ENCODE data around the gene ZNF682. TPM values are rescaled to one million over a fixed set of nuclear protein-coding genes. Genes with fewer than 3 reads are reported as not detected.
A peak's percentile ranks its signal among the peaks of the same experiment; 100 is the strongest.
"Not testable (repeated sequence)": the region's sequence is repeated elsewhere in the genome, so short reads cannot be mapped to it uniquely, and the experiment has no call there.

The ZNF682 gene
- 11.3 and 16.0 TPM in 2 replicates for total RNA-seq
- total RNA-seq (2013): 4.5 TPM
- 1.8 and 2.0 TPM in 2 replicates for polyA plus RNA-seq
- polyA minus RNA-seq: 0.77 and 1.6 TPM in 2 replicates

DNA sequence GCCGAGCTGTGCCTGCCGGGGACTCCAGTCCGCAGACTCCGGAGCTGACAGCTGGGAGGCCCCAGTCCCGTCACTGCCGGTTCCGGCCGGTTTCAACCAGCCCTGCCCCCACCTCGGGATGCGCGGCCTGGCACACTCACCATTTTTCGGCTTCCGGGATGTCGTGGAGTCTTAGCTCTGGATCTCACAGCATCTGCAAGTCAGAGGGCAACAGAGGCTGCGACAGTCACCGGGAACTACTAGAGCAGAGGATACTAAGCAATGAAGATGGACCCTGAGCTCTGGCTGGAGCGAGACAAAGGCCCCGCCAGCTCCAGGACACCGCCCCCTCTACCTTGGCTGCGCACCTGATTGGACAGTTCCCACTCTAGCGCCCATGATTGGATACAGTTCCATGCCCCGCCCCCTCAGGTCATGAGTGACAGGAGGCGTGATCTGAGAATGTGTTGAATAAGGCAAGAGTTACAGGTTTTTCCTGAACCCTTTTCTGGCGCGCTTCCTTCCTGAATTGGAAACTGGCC, at the start of gene ZNF682:
ZNF682 (minus strand) TSS at position 303 of the 521 bp plus-strand sequence; CDS start at position 143, 160 bp downstream.
- Histone ChIP-seq H3K79me2 (ENCODE audit: control insufficient read depth, insufficient read depth, low read length) (peaks cover 9% of the 10 kb centered on the region), H3K4me1 (ENCODE audit: control insufficient read depth in 2 of 2, insufficient read depth in 2 of 2, low read length in 2 of 2) (peaks cover 0 to 9% of the 10 kb centered on the region in 2 donors), H3K27me3 (replicated peaks in 1 of 4; ENCODE audit: control extremely low read depth in 1 of 4, control insufficient read depth in 3 of 4, insufficient read depth in 4 of 4, low read length in 3 of 4) (peaks cover 0 to 5% (median 0%) of the 10 kb centered on the region in 4 experiments), H3K4me2 (replicated peaks; ENCODE audit: low read depth, low read length, poor library complexity, severe bottlenecking) (peak within 1 kb of the TSS; percentile 83), H3K27ac (ENCODE audit: low read length in 2 of 2) (peak within 1 kb of the TSS; percentile 70 to 72), H4K20me1 (ENCODE audit: control insufficient read depth, insufficient read depth, low read length, poor library complexity, severe bottlenecking) (no peaks in the 10 kb centered on the region), H2AFZ (ENCODE audit: insufficient read depth, low read depth, low read length, poor library complexity, severe bottlenecking) (peak within 1 kb of the TSS; percentile 96), H3K4me3 (ENCODE audit: control extremely low read depth in 1 of 5, extremely low read depth in 1 of 5, insufficient read depth in 1 of 5, low read depth in 2 of 5, low read length in 4 of 5) (peak within 1 kb of the TSS; percentile 30 to 91 (median 83)), H3K9ac (ENCODE audit: low read length) (peak within 1 kb of the TSS; percentile 87), H3K9me3 (ENCODE audit: control extremely low read depth in 1 of 3, control insufficient read depth in 2 of 3, insufficient read depth in 1 of 3, low read length in 2 of 3) (peaks cover 0 to 6% (median 0%) of the 10 kb centered on the region in 3 donors), H3K36me3 (replicated peaks in 1 of 2; ENCODE audit: control extremely low read depth in 1 of 2, control insufficient read depth in 1 of 2, extremely low read depth in 1 of 2, insufficient read depth in 2 of 2, low read length in 1 of 2) (no peaks in the 10 kb centered on the region)
- H3K9me3 Mint-ChIP-seq (ENCODE audit: insufficient read depth): no peaks in the 10 kb centered on the region
- H3K27me3 Mint-ChIP-seq: no peaks in the 10 kb centered on the region
- TF ChIP-seq CTCF (IDR thresholded peaks at IDR 0.05) (no peak), EZH2 (IDR thresholded peaks at IDR 0.05; ENCODE audit: borderline replicate concordance, insufficient read depth, low read depth, low read length, poor library complexity, severe bottlenecking) (no peak)
- intact Hi-C loops (cut with micrococcal nuclease): loop anchor here (1.0 to 10.0 kb wide), 6 partner anchors 13 to 1288 kb away; partner anchors contain the start of genes ZNF253, ZNF708 and ZNF90
- peak; percentile 100 for ATAC-seq (ENCODE audit: low read depth)
- peak within 1 kb of the TSS; percentile 97 for H3K27ac Mint-ChIP-seq
- WGBS (ENCODE audit: insufficient coverage): under 1% methylated on average over 17 of the region's 25 CpGs
- H3K4me3 Mint-ChIP-seq: peak within 1 kb of the TSS; percentile 99
- ChIA-PET CTCF (interaction anchor here (0.9 to 1.3 kb wide), 5 partner anchors 13 to 385 kb away, joined by 3 to 5 read pairs (median 3); partner anchors contain the start of gene ZNF253), POLR2A (interaction anchor here (0.6 to 1.6 kb wide), 4 partner anchors 13 to 1322 kb away, joined by 3 to 15 read pairs (median 5); partner anchors contain the start of gene ZNF486)
- DNase-seq: peak; percentile 96
- H3K4me1 Mint-ChIP-seq: peaks cover 15% of the 10 kb centered on the region

DNA sequence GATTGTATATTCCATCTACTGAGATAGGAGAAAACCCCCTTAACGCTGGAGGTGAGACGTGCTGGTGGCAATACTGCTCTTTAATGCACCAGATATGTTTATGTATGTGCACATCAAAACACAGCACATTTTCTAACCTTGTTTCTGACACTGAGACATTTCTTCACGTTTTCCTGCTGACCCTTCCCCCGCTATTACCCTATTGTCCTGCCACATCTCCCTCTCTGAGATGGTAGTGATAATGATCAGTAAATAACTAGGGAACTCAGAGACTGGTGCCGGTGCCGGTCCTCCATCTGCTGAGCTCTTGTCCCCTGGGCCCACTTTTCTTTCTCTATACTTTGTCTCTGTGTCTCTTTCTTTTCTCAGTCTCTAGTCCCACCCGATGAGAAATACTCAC, 43.6 kb upstream of the ZNF682 start:
- H2AFZ ChIP-seq (ENCODE audit: insufficient read depth, low read depth, low read length, poor library complexity, severe bottlenecking); DNase-seq; H3K36me3 ChIP-seq (replicated peaks in 1 of 2; ENCODE audit: control extremely low read depth in 1 of 2, control insufficient read depth in 1 of 2, extremely low read depth in 1 of 2, insufficient read depth in 2 of 2, low read length in 1 of 2); POLR2A ChIA-PET; H3K27me3 Mint-ChIP-seq; H3K27ac ChIP-seq (ENCODE audit: low read length in 2 of 2); H4K20me1 ChIP-seq (ENCODE audit: control insufficient read depth, insufficient read depth, low read length, poor library complexity, severe bottlenecking); H3K27me3 ChIP-seq (replicated peaks in 1 of 4; ENCODE audit: control extremely low read depth in 1 of 4, control insufficient read depth in 3 of 4, insufficient read depth in 4 of 4, low read length in 3 of 4); H3K9ac ChIP-seq (ENCODE audit: low read length); H3K27ac Mint-ChIP-seq; H3K4me2 ChIP-seq (replicated peaks; ENCODE audit: low read depth, low read length, poor library complexity, severe bottlenecking); intact Hi-C loops (cut with micrococcal nuclease); H3K4me3 ChIP-seq (ENCODE audit: control extremely low read depth in 1 of 5, extremely low read depth in 1 of 5, insufficient read depth in 1 of 5, low read depth in 2 of 5, low read length in 4 of 5); CTCF ChIA-PET; H3K4me3 Mint-ChIP-seq; H3K9me3 Mint-ChIP-seq (ENCODE audit: insufficient read depth); ATAC-seq (ENCODE audit: low read depth): not testable (repeated sequence)
- Histone ChIP-seq H3K9me3 (ENCODE audit: control extremely low read depth in 1 of 3, control insufficient read depth in 2 of 3, insufficient read depth in 1 of 3, low read length in 2 of 3) (peaks cover 0 to 21% (median 2%) of the 10 kb centered on the region in 3 donors), H3K79me2 (ENCODE audit: control insufficient read depth, insufficient read depth, low read length) (peaks cover 39% of the 10 kb centered on the region), H3K4me1 (ENCODE audit: control insufficient read depth in 2 of 2, insufficient read depth in 2 of 2, low read length in 2 of 2) (peaks cover 10 to 13% of the 10 kb centered on the region in 2 donors)
- peaks cover 22% of the 10 kb centered on the region for H3K4me1 Mint-ChIP-seq
- no CpG with 5 or more reads among the region's 7 CpGs for WGBS (ENCODE audit: insufficient coverage)

DNA sequence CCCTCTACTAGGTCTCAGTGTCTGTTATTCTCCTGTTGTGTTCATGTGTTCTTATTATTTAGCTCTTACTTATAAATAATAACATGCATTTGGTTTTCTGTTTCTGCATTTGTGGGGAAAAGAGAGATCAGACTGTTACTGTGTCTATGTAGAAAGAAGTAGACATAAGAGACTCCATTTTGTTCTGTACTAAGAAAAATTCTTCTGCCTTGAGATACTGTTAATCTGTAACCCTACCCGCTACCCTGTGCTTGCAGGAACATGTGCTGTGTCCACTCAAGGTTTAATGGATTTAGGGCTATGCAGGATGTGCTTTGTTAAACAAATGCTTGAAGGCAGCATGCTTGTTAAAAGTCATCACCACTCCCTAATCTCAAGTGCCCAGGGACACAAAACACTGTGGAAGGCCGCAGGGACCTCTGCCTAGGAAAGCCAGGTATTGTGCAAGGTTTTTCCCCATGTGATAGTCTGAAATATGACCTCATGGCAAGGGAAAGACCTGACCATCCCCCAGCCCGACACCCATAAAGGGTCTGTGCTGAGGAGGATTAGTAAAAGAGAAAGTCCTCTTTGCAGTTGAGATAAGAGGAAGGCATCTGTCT, 43.0 kb upstream of the ZNF682 start:
- Histone ChIP-seq H3K4me1 (ENCODE audit: control insufficient read depth in 2 of 2, insufficient read depth in 2 of 2, low read length in 2 of 2) (peaks cover 10 to 14% of the 10 kb centered on the region in 2 donors), H3K79me2 (ENCODE audit: control insufficient read depth, insufficient read depth, low read length) (peaks cover 34% of the 10 kb centered on the region), H3K9me3 (ENCODE audit: control extremely low read depth in 1 of 3, control insufficient read depth in 2 of 3, insufficient read depth in 1 of 3, low read length in 2 of 3) (peaks cover 0 to 25% (median 2%) of the 10 kb centered on the region in 3 donors)
- ATAC-seq (ENCODE audit: low read depth); H3K4me2 ChIP-seq (replicated peaks; ENCODE audit: low read depth, low read length, poor library complexity, severe bottlenecking); H3K27me3 ChIP-seq (replicated peaks in 1 of 4; ENCODE audit: control extremely low read depth in 1 of 4, control insufficient read depth in 3 of 4, insufficient read depth in 4 of 4, low read length in 3 of 4); H3K27ac ChIP-seq (ENCODE audit: low read length in 2 of 2); POLR2A ChIA-PET; H2AFZ ChIP-seq (ENCODE audit: insufficient read depth, low read depth, low read length, poor library complexity, severe bottlenecking); H3K9me3 Mint-ChIP-seq (ENCODE audit: insufficient read depth); H3K27ac Mint-ChIP-seq; H3K27me3 Mint-ChIP-seq; H4K20me1 ChIP-seq (ENCODE audit: control insufficient read depth, insufficient read depth, low read length, poor library complexity, severe bottlenecking); H3K4me3 Mint-ChIP-seq; H3K4me3 ChIP-seq (ENCODE audit: control extremely low read depth in 1 of 5, extremely low read depth in 1 of 5, insufficient read depth in 1 of 5, low read depth in 2 of 5, low read length in 4 of 5); H3K36me3 ChIP-seq (replicated peaks in 1 of 2; ENCODE audit: control extremely low read depth in 1 of 2, control insufficient read depth in 1 of 2, extremely low read depth in 1 of 2, insufficient read depth in 2 of 2, low read length in 1 of 2); DNase-seq; intact Hi-C loops (cut with micrococcal nuclease); H3K9ac ChIP-seq (ENCODE audit: low read length): not testable (repeated sequence)
- H3K4me1 Mint-ChIP-seq: peaks cover 26% of the 10 kb centered on the region
- CTCF ChIA-PET: interaction anchor here (0.6 kb wide), 1 partner anchor 85 kb away, joined by 3 read pairs; no protein-coding TSS in a partner anchor
- WGBS (ENCODE audit: insufficient coverage): no CpG with 5 or more reads among the region's 3 CpGs
